LNCaP clone FGC (cell line): ENCODE data around the gene ETNK1.
A peak's percentile ranks its signal among the peaks of the same experiment; 100 is the strongest.

Experiments
- DNase-seq: peaks from one replicate; pipeline ENCODE4 v3.0.0-alpha.2; 2011; ENCODE audit warnings: low read depth
- H3K4me3 ChIP-seq: 2 replicates; pipeline ENCODE4 v1.5.1; 2011; ENCODE audit warnings: mild to moderate bottlenecking, low read depth, low read length, control low read depth
- CTCF ChIP-seq: IDR thresholded peaks from 2 replicates; pipeline ENCODE4 v1.5.1; 2012; ENCODE audit warnings: mild to moderate bottlenecking; ENCODE audit not compliant: control insufficient read depth, insufficient read depth; ENCODE audit errors: extremely low read depth

Gene ETNK1

GRCh38 chr12:22631863-22632463, 7.0 kb downstream of the ETNK1 start:
- peak; percentile 33; the same call in 1 of the 2 replicates for TF ChIP-seq CTCF
- no peak for DNase-seq
- no peak overlapping the region for H3K4me3 ChIP-seq

DNA sequence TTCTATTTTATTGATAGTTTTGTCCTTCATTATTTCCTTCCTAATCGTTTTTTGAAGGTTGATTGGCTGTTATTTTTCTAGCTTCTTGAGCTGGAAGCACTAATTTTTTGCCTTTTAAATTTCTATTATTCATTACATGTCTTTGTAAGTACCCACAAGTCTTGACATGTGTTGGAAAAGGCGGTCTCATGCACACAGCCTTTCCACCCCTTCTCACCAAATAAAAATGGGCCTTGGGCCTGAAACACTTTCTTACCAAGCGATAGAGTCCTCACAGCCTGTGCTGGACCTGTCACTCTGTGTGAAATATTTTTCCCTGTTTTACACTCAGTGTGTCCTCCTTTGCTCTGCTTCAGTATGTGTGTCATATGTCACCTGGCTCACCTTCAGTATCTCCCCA, 9.9 kb downstream of the ETNK1 start:
- H3K4me3 ChIP-seq: no peak overlapping the region
- TF ChIP-seq CTCF: no peak
- no peak for DNase-seq

DNA sequence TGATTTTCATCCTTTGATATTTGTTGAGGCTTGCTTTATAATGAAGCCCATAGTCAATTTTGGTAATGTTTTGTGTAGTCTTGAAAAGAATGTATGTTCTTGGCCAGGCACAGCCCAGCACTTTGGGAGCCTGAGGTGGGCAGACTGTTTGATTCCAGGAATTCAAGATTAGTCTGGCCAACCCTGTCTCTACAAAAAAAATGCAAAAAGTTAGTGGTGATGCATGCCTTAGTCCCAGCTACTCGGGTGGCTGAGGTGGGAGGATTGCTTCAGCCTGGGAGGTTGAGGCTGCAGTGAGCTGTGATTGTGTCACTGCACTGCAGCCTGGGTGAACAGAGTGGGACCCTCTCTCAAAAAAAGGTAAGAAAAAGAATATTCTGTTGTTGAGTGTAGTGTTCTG, 10.8 kb downstream of the ETNK1 start:
- H3K4me3 ChIP-seq: no peak overlapping the region
- no peak for DNase-seq
- no peak for TF ChIP-seq CTCF

DNA sequence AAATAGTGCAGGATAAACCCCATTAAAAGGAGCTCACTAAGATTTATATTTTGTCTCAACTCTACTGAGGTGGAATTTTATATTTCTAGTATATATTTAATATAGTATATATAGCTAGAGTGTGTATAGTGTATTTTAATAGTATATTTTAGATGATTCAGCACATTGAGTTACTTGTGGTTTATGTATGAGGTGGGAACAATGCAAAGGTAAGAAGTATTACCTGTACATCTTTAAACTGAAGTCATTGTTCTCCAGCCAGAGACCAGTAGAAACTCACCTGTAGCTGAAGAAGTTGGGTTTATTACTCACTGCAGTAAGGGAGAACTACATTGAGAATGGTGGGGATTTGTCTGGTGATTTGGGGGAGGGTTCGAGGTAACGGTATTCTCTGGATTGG, 15.9 kb downstream of the ETNK1 start:
- H3K4me3 ChIP-seq: no peak overlapping the region
- no peak for DNase-seq
- no peak for TF ChIP-seq CTCF

DNA sequence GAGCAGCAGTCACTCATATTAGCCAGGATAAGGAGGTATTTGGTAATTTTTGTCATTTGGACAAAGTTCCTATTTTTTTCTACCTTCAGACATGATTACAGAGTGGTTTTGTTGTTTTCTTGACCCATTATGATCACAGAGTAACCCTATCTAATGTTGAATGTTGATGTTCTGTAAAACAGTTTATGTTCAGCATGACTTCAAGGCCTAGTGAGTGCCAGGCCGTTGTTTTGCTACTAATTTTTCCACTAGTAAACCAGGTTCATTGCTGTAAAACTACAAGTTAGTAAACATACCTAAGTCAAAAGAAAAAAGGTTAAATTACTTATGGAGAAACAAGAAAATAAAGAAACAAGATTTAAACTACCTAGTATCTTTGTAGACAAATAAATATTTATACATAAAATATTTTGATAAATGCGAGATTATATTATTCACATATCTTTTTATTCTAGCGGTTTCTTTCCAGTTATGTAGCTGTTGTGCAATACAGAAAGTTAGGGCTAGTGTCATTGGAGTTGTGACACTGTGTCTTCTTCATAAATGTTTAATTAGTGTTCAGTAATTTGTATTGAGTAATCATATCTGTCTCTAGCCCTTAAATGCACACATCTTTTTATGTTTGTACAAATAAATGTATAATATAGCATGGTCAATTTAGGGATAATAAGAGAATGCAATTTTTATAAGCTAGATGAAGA, 16.5 kb downstream of the ETNK1 start:
- H3K4me3 ChIP-seq: no peak overlapping the region
- DNase-seq: no peak
- TF ChIP-seq CTCF: no peak

GRCh38 chr12:22648668-22649067, 23.7 kb downstream of the ETNK1 start:
- no peak overlapping the region for H3K4me3 ChIP-seq
- no peak for DNase-seq
- TF ChIP-seq CTCF: no peak

GRCh38 chr12:22653075-22653474, 28.1 kb downstream of the ETNK1 start:
- no peak for TF ChIP-seq CTCF
- DNase-seq: no peak
- H3K4me3 ChIP-seq: no peak overlapping the region
